ENCODE data around the gene PHLPP1. TPM values are rescaled to one million over a fixed set of nuclear protein-coding genes. Genes with fewer than 3 reads are reported as not detected.

The PHLPP1 gene
- total RNA-seq, 1 experiment from 2014 or later, result 12.5 TPM

DNA sequence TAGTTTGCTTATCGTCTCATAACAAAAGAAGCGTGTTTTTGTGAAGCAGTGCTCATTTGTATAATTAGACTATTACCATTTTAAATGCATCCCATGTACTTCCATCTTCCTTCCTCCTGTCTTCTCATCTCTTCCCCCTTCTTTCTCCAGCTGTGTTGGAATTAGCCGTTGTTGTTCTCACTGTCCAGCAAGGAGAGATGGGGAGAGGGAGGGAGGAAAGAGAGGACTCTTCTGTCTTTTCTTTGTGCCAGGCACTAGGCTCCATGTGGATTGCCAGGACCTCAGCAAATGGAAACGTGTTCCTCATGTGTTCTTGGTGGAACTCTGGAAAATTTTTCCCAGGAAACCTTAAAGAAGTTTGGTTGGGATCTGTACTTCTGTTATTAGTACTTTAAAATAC is 131.7 kb downstream of the PHLPP1 start:
- DNase-seq (ENCODE audit: low read depth), result no peak

DNA sequence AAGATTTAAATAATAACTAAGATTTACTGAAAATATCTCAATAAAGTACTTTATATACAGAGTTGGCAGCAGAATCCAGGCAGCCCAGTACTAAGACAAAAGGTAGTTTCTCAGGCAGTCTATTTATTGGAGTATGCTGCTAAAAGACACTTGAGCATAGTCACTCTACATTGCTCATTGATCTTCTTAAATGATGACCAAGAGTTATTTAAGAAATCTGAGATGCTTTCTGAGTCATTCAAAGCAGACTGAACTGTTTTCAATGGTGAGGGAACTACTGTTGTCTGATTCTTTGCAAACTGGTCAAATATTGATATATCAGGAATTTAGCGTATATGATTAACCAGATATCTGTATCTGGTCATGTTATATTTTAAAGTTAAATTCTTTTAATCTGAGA is 133.6 kb downstream of the PHLPP1 start:
- DNase-seq (ENCODE audit: low read depth), result no peak

DNA sequence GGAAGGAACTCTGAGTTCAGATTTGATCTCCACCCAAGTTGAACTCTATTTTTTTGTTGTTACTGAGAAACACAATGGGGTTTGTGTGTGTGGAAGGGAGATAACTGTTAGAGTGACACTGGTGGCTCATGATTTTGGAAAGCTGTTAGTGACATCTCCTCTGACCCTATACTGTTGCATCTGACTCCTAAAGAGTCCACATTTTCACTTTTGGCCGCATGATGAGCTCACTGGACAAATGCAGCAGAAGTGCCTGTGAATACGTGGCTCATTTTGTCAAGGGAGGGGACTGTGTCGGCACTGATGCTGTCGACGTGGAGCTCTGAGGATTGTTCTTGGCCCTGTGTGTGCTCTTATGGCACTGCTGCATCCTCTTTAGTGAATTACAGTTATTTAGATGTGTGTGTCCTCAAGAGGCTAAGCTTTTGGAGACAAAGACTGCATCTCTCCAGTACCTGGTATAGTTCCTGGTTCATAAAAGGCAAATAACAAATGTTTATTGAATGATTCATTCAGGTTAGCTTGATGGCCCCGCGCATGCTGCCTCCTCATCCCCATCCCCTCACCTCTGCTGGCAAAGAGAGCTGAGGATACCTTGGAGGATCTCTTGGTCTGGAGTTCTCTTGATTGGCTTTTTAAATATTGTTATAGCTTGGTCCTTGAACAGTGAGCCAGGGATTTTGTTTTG is 135.4 kb downstream of the PHLPP1 start:
- DNase-seq (ENCODE audit: low read depth), result no peak

DNA sequence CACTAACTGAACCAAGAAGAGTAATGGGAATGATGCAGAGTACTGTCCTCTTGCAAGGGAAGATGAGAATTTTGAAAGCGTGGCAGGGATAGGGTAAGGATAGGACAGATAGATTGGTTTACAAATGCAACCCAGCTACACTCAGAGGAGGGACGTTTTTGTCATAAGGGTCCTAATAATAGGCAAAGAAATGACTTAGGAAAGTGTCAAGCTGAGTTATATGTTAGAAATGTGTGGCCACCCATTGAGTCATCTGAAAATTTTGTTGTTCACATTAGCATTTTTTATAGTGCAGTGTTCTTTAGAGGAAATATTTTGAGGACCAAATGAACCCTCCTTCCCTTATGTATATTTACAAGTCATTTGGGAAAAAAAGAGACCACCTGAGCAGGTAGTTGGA is 137.5 kb downstream of the PHLPP1 start:
- peak; percentile 49 for DNase-seq (ENCODE audit: low read depth)

DNA sequence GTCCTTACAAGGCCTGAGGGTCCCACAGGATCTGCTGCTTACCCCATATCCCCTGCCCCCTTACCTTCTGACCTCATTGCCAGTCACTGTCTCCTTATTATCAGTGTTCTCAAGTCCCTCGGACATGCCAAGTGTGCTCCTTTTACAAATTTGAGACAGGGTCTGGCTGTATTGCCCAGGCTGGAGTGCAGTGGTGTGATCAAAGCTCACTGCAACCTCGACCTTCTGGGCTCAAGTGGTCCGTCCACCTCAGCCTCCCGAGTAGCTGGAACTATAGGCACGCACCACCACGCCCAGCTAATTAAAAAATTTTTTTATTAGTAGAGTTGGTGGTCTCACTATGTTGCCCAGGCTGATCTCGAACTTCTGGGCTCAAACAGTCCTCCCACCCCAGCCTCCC is 141.0 kb downstream of the PHLPP1 start:
- DNase-seq (ENCODE audit: low read depth), result no peak

DNA sequence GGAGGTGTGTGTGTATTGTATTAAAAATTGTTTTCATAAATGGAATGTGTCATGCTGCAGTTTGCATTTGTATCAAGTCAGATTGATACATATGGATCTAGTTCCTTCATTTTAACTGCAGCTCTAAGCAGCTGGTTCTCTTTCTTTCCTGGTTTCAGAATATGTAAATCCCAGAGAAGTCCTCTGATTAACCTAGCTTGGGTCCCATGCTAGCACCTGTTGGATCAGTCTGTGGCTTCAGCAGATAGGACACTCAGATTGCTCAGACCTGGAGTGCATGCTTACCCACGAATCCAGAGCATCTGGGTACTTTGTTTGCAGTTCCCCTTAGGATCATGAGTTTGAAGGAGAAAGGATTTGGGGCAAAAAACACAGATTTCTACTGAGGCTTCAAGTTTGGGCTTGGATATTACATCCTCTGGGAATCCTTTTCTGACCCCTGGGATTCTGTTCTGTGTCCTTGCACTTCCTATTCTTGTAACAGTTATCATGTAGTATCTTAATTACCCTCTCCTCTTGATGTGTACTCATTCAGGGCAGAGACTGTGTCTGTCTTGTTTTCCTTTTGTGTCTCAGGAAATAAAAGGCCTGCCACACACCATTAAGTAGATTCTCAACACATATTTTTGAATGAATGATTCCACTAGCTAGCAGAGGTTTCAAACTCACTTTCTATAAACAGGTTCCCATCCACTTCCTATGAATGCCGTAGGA is 142.1 kb downstream of the PHLPP1 start:
- no peak for DNase-seq (ENCODE audit: low read depth)

DNA sequence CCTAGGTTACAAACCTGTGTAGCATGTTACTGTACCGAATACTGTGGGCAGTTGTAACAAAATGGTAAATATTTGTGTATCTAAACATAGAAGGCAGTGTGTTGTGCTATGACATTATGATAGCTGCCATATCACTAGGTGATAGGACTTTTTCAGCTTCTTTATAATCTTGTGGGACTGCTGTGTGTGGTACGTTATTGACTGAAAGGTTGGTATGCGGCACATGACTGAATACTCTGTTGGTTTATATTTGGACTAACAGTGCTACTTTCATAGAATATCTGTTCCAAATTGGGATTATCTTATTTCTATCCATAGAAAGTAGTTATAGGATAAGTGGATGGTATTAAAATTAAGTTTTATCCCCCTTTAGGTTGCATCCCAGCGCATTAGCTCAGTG is 144.7 kb downstream of the PHLPP1 start:
- DNase-seq (ENCODE audit: low read depth), result no peak

DNA sequence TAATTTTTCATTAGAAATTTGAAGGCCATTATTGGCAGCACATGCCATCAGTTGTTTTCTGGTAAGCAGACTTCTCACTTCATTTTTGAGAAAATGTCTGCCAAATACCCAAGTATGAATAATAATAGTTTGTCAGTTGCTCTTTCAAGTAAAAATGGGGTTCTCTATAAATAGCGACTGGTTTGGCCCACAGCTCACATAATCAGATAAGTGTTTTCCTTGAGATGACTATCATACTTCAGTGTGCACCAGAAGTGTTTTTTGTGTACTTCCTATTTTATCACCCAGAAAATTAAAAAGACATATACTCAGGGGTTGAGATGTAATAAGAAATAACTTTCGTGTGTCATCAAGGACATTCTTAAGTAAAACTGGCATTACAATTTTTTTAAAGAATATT is 147.1 kb downstream of the PHLPP1 start:
- peak; percentile 25 for DNase-seq (ENCODE audit: low read depth)

DNA sequence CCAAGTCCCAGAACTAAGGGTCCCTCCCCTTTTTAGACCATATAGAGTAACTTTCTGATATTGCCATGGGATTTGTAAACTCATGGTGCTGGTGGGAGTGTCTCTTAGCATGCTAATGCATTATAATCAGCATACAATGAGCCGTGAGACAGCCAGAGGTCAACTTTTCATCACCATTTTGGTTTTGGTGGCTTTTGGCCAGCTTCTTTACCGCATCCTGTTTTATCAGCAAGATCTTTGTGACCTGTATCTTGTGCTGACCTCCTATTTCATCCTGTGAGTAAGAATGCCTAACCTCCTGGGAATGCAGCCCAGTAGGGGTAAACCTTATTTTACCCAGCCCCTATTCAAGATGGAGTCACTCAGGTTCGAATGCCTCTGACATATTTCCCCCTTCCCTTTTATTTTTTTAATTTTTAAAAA is 148.2 kb downstream of the PHLPP1 start:
- DNase-seq (ENCODE audit: low read depth), result peak; percentile 95

DNA sequence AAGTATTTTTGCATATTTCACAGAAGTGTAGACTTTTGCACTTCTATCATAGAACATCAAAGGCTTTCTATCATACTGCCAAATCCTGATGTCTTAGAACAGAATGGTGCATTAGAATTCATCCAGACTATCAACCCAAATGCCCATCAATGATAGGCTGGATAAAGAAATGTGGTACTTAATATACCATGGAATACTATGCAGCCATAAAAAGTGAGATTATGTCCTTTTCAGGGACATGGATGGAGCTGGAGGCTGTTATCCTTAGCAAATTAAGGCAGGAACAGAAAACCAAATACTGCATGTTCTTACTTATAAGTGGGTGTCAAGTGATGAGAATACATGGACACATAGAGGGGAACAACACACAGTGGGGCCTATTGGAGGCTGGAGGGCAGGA is 150.2 kb downstream of the PHLPP1 start:
- no peak for DNase-seq (ENCODE audit: low read depth)

DNA sequence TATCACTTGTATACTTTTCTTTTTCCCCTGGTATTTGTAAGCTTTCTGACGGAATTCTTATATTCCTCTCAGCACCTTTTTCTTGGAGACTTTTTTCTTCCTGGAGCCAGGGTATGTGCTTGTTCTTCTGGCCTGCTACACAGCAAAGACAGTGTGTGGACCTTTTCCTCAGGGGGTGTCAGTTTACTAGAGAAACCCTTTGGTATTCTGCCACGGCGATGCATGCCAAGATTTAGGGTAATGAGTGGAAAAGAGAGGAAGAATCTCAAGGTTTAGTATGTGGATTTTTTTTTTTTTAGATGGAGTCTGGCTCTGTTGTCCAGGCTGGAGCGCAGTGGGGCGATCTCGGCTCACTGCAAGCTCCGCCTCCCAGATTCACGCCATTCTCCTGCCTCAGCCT is 152.2 kb downstream of the PHLPP1 start:
- no peak for DNase-seq (ENCODE audit: low read depth)

DNA sequence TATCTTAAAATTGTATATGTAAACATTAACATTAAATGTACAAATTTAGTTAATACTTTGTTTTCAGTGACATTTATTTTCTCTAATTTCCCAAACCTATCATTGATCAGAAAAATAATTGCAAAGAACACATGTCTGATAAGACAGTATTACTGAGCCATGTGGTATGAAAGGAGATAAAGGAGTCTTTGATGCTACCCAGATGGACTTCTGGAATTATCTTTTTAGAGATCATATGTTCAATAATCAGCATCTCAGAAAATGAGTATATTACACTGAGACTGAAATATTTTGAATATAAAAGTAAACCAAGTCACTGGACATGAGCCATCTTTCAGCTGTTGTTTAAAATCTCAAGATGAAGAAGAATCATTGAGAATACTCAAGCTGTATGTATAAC is 153.3 kb downstream of the PHLPP1 start:
- no peak for DNase-seq (ENCODE audit: low read depth)

DNA sequence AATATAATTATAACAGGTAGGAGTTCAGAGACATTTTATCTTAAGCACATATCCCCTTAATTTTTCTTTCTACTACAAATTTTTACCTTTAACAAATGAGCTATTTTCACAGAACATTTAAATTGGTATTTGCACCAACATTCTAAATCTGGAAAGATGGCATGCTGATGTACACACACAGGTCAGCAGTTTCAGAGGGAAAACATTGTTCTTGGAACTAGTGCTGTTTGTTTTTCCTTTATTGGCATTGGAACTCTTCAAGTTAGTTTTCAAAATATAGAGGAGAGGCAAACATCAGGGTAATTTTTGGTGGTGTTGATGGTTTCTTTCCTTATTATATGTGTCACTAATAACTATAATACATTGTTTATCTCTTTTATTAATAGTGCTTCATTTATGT is 155.3 kb downstream of the PHLPP1 start:
- no peak for DNase-seq (ENCODE audit: low read depth)

DNA sequence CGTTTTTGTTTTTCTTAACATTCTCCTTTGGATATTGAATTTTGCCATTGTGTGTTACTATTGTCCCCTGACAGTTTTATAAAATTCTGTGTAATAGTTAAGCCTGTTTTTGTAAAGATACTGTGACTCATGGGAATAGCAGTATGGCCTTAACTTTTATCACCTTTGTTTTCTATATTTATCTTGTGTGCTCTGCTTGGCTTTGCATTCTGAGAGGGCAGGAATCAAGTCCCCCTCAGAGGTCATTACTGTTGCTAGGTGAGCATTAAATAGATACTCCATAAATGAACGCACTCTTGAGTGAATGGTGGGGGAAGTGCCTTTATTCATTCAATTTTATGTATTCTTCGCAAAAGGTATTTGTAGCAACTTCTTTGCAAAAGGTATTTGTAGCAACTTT is 160.0 kb downstream of the PHLPP1 start:
- no peak for DNase-seq (ENCODE audit: low read depth)

DNA sequence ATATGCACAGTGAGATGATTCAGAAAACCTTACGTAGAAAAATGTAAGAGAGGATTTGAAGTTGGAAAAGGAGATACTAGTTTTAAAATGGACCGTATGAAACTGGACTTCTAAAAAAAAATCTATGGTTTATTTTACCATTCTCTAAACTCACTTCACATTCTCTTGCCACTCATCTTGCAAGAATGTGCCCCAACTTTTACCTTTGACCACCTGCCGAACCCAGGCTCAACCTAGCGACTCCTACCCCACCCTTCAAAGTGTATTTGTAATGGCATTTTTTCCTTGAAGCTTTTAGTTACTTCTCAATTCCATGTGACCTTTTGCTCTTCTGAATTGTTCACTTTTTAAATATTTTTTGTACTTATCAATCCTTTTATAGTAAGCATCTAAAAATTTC is 160.8 kb downstream of the PHLPP1 start:
- DNase-seq (ENCODE audit: low read depth), result peak; percentile 29

DNA sequence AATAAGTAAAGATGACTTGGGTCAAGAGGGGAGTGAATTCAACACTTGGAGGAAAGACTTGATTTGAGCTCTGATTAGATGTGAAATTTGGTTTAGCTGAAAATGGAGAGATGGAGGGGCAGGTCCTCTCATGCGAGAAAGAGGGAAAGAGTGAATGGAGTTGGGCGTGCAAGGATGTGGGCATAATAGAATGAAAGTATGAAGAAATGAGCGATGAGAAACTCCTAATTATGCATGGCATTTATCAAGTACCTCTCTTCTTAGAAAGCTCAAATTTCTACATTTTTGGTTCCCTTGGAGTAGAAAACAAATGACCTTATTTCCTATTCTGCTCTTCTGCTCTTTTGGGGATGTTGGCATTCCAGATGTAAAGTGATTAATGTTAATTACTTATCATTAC is 161.5 kb downstream of the PHLPP1 start:
- DNase-seq (ENCODE audit: low read depth), result no peak

DNA sequence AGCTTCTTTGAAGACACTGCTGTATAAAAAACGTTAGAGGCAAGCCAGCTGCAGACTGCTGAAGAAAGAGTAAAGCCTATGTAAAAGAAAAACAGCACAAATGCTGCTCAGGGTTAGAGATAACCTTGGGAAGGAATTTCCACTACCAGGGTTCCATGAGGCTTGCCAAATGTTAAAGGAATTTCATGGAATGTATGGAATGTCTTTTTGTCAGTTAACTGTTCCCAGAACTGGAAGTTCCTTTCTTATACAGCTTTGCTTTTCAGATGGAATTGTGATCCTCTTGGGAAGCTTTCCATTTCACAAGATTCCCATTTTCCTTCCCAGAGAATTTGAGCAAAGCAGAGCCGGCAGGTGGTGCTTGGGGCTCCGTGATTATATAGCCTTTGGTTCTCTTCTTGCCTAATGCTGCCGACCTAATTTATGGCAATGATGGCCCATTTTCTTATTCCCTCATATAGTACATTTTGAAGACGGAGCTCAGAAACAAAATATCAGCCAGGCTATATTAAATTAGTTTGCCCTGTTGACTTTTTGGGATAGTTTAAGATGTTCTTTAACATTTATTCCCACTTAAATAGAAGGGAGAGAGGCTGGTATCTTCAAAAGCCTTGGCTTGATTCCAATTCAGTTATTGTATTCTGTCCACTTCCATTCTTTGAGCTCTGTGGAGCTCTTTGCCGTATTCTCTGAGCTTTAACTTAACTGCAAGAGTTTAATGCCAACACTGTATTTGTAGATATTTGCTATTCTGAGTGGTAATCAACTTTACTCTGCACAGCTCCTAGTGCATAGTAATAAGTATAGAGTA is 162.3 kb downstream of the PHLPP1 start:
- DNase-seq (ENCODE audit: low read depth), result peak; percentile 51

DNA sequence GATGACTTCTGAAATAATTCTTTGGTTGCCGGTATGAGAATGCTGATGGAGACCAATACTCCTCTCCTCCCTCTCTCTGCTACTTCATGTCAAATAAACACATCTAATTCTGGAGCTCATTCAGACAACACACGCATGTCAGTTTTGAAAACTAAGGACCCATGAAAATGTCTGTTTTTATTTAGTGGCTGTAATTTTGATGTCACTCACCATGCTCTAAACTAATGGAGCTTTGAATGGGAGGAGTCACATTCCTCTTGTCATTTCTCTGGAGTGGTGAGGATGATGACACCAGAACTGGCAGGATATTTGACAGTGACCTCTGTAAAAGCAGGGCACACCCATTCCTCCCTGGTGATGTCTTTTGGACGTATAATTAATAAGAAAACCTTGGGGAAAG is 163.0 kb downstream of the PHLPP1 start:
- DNase-seq (ENCODE audit: low read depth), result no peak

DNA sequence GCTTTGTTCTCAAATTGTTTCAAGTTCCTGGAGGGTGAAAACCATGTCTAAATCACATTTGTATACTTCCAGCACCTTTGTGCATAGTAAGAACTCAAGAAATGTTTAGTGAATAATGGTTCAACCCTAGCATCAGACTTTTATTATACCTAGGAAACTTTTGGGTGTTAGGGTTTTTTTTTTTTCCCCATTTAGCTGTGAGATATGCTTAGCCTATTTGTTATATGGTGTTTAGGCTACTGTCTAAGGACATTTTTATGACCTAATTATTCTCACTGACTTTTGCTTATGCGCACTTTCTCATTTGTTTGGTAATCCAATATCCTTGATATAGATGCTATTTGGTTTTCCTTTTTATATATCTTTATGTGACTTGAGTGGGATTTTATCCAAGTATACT is 164.7 kb downstream of the PHLPP1 start:
- no peak for DNase-seq (ENCODE audit: low read depth)

DNA sequence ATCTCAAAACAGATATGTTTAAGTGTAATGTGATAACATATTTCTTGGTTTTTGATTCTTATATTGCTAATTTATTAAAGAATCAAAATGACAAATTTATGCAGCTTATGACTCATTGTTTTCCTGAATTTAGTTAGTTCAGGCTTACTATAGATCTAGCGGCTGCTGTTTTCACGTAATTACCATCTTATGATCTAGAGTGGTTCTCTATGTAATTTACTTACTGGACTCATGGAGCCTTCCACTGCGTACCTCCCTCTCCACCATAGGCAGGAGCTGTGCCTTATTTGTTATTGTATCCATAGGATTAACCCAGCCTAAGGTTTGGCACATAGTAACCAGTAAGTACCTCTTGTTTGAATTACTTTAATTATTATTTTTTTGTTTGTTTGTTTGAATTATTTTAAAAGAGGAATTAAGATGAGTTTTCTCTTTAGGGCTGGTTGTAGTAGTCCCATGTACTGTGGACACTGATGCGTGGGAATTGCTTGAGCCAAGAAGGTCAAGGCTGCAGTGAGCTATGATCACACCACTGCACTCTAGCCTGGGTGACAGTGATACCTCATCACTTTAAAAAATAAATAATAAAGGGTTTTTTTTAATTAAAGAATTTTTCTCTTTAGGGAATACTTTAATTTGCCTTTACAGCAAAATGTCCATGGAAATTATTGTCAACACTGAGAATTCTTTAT is 165.5 kb downstream of the PHLPP1 start:
- no peak for DNase-seq (ENCODE audit: low read depth)

DNA sequence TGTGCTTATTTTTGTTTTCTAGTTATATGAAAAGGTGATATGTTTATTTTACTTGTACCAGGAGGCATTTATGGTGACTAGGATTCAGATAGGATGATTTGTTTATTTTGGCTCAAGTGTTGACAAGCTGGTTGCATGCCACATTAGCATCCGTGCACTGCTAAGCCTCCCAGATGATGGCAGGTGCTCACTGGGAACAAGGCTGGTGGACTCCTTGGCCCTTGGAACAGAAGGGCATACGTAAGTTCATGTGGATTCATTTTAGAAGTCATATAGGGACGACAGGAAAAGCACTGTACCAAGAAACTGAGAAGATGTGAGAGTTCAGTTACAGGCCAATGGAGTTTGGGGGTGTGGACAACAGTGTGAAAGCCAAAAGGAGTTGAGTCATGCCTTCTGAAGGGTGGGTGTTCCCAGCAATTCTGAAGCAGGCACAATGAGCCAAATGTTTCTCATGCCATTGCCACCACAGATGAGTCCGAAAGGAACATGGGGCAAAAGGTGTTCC is 166.2 kb downstream of the PHLPP1 start:
- peak; percentile 97 for DNase-seq (ENCODE audit: low read depth)
